ENCODE data around the gene CDH8.

- TF ChIP-seq EP300 (IDR thresholded peaks at IDR 0.05) (no peak), CTCF (IDR thresholded peaks at IDR 0.05) (no peak)
Observed at GRCh38 chr16:62036101-62036801, at the start of gene CDH8.
